Right lobe of liver (tissue), 6 donors: ENCODE measurements around the gene CADPS. TPM values are rescaled to one million over a fixed set of nuclear protein-coding genes. Genes with fewer than 3 reads are reported as not detected.

ENCODE experiments used
- ATAC-seq, 4 donors: fragments of 200-7000 bp; cut with Tn5 transposase; one replicate each; pipeline ENCODE4 v1.9.1; 2020; ENCODE audit warnings: mild to moderate bottlenecking in 4 of 4, moderate library complexity in 4 of 4
- DNase-seq, 3 donors: peaks; one replicate each; pipeline ENCODE4 v3.0.0-alpha.2; 2020
- H3K27ac ChIP-seq, 3 donors: fragments of 200-600 bp; one replicate each; pipeline ENCODE4 v1.8.0; 2022
- H3K27me3 ChIP-seq, 2 donors: fragments of 200-600 bp; one replicate each; pipeline ENCODE4 v1.8.0; 2022
- H3K36me3 ChIP-seq, 4 donors: fragments of 200-600 bp; sonication (generic) in 1 of 4; one replicate each; pipeline versions ENCODE4 v1.5.1 to v1.8.0; 2017 to 2022; ENCODE audit warnings: control low read depth in 1 of 4
- H3K4me1 ChIP-seq, 4 donors: fragments of 200-600 bp; sonication (generic) in 1 of 4; one replicate each; pipeline versions ENCODE4 v1.5.1 to v1.8.0; 2017 to 2022; ENCODE audit warnings: control low read depth in 1 of 4
- H3K4me3 ChIP-seq, 3 donors: fragments of 200-600 bp; one replicate each; pipeline ENCODE4 v1.8.0; 2022
- H3K9me3 ChIP-seq, 4 donors: fragments of 200-600 bp; sonication (generic) in 1 of 4; one replicate each; pipeline versions ENCODE4 v1.5.1 to v1.8.0; 2017 to 2022; ENCODE audit warnings: control low read depth in 1 of 4
- POLR2A ChIP-seq: fragments of 450-650 bp; IDR thresholded peaks from one replicate; pipeline ENCODE4 v1.6.1; 2017; ENCODE audit warnings: antibody characterized with exemption, mild to moderate bottlenecking
- WGBS: methylation state at CpG from one replicate; pipeline ENCODE4 v1.1.6; 2018; ENCODE audit warnings: low coverage, low lambda C conversion rate; ENCODE audit not compliant: insufficient coverage; ENCODE audit errors: missing lambda C conversion rate; 5-methylcytosine and 5-hydroxymethylcytosine counted together
- intact Hi-C, 2 donors: fragments of 100-400 bp; cut with DNase I; formaldehyde crosslinking; loops; one replicate each; pipeline versions ENCODE4 v1.11.2 to v1.14.1; 2022
- total RNA-seq, 6 experiments: library from RNA; depleted of rRNA in 2 of 6; stranded (reverse); fragments of >200 nt in 2 of 6; fragmentation: NEBNext Ultra II Directional in 3 of 6; extraction: Animal tissue kit (Norgen Biotek cat#: 25700) in 3 of 6; gene quantifications; one replicate each; pipeline versions ENCODE4 v1.1.0 to v1.2.4, GENCODE V29; 2016 to 2023
- TF ChIP-seq, protein P1 (sequence below), 4 donors: fragments of 200-600 bp in 3 of 4; fragments of 450-650 bp in 1 of 4; IDR thresholded peaks; one replicate each; pipeline versions ENCODE4 v1.5.1 to v1.8.0; 2016 to 2022; ENCODE audit warnings: antibody characterized with exemption in 4 of 4, mild to moderate bottlenecking in 2 of 4
- donor health status: DM: no; HTN: yes; CAD: no.
- donor health status: DM: no; HTN: no; CAD: no.
- donor health status: DM: no; HTN: no; CAD: no.
- donor health status: DM: no; HTN: yes; CAD: no.
- donor health status: DM: no; HTN: yes; CAD: no.

The CADPS gene
- total RNA-seq, 6 experiments from 2014 or later, result 0.06 to 0.98 TPM; not detected in 4

DNA sequence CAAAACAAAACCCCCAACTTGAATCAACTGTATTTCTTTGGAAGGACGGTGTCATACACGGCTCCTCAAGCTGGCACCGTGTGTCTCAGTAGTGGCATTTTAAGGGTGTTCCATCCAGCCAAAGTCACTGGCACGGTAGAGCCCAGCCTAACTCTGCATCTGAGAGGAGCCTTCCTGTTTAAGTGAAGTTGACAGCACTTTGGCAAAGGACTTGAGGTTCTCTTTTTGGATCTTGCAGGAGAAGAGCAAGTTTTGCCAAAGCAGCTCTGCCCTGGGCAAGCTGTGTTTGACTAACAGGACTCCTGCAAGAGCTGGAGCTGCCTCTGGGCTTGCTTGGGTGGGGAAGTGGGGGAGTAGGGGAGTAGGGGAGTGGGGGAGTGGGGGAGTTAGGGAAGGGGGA lies 392.3 kb downstream of the CADPS start:
- TF ChIP-seq, protein P1, sequence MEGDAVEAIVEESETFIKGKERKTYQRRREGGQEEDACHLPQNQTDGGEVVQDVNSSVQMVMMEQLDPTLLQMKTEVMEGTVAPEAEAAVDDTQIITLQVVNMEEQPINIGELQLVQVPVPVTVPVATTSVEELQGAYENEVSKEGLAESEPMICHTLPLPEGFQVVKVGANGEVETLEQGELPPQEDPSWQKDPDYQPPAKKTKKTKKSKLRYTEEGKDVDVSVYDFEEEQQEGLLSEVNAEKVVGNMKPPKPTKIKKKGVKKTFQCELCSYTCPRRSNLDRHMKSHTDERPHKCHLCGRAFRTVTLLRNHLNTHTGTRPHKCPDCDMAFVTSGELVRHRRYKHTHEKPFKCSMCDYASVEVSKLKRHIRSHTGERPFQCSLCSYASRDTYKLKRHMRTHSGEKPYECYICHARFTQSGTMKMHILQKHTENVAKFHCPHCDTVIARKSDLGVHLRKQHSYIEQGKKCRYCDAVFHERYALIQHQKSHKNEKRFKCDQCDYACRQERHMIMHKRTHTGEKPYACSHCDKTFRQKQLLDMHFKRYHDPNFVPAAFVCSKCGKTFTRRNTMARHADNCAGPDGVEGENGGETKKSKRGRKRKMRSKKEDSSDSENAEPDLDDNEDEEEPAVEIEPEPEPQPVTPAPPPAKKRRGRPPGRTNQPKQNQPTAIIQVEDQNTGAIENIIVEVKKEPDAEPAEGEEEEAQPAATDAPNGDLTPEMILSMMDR (IDR thresholded peaks at IDR 0.05), result no peak
- no peak for TF ChIP-seq POLR2A
- intact Hi-C loops, result no loop called here
- H3K27me3 ChIP-seq, result no peaks in the 10 kb centered on the region
- no peak for ATAC-seq
- H3K36me3 ChIP-seq, result no peaks in the 10 kb centered on the region
- 51% methylated on average over 4 of the region's 4 CpGs for WGBS
- no peak overlapping the region for H3K27ac ChIP-seq
- no peak for DNase-seq
- no peaks in the 10 kb centered on the region for H3K4me1 ChIP-seq
- H3K4me3 ChIP-seq, result no peak overlapping the region
- H3K9me3 ChIP-seq, result no peaks in the 10 kb centered on the region

DNA sequence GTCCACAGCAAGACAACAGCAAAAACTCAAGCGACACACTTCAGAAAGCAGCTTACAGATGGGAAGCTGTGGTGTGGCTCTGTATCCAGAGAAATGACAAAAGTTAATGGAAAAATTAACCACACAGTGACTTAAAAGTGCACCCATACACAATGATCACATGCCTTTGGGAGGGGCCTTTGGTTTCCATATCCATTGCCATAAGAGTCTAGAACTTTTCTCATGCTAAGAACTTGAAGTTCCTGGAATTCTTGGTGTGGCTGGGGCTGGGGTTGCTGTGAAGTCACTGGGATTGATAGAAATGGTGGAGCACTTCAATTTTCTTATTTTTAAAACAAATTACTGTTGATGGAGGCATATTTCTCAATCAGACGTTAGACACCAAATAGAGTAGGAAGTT lies 393.3 kb downstream of the CADPS start:
- Histone ChIP-seq H3K27ac (no peak overlapping the region), H3K4me3 (no peak overlapping the region), H3K36me3 (no peaks in the 10 kb centered on the region), H3K4me1 (no peaks in the 10 kb centered on the region), H3K27me3 (no peaks in the 10 kb centered on the region), H3K9me3 (no peaks in the 10 kb centered on the region)
- DNase-seq (no peak), ATAC-seq (no peak)
- TF ChIP-seq, protein P1 (IDR thresholded peaks at IDR 0.05), result no peak
- no peak for TF ChIP-seq POLR2A
- intact Hi-C loops, result no loop called here
- WGBS, result 53% methylated on average over 2 of the region's 2 CpGs

DNA sequence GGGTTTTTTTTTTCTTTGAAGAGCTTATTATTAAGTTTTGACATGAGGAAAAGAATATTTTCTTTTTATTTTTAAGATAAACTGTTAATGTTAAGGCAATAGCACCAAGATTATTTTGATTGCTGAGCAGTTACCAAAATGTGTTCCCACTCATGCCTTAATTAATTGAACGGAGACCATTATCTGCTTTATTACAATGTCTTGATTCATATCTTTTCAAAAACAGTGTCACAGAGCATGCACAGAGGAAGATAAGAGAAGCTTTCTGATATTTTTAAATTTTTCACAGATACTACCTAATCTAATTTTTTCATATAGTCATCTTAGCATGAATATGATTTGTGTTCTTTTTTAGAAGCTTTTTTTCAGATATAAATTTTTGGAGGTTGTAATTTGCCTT lies 395.2 kb downstream of the CADPS start:
- H3K27ac ChIP-seq, result no peak overlapping the region
- 71% methylated on average over 1 of the region's 1 CpG for WGBS
- H3K36me3 ChIP-seq, result no peaks in the 10 kb centered on the region
- H3K4me3 ChIP-seq, result no peak overlapping the region
- no peaks in the 10 kb centered on the region for H3K9me3 ChIP-seq
- DNase-seq, result no peak
- no peaks in the 10 kb centered on the region for H3K27me3 ChIP-seq
- ATAC-seq, result no peak
- H3K4me1 ChIP-seq, result no peaks in the 10 kb centered on the region
- TF ChIP-seq, protein P1 (IDR thresholded peaks at IDR 0.05), result no peak
- no peak for TF ChIP-seq POLR2A
- intact Hi-C loops, result no loop called here

DNA sequence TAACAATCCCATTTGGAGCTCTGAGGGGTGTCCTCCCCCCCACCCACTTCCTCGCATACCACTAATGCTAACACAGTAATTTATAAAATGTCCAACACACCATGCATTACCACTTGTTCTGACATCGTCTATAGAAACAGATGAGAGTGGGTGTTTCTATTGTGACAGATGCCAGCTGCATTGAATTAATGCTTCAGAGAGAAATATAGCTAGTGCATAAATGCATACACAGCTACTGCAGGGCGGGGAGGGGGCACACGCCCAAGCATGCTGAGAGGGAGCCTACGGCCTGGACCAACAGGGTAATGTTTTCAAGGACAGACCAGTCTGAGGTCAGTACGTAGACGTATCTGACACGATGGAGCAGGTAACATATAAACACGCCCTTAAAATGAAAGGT lies 395.9 kb downstream of the CADPS start:
- ATAC-seq (no peak), DNase-seq (no peak)
- H3K27ac ChIP-seq, result no peak overlapping the region
- H3K36me3 ChIP-seq, result no peaks in the 10 kb centered on the region
- H3K9me3 ChIP-seq, result no peaks in the 10 kb centered on the region
- WGBS, result 49% methylated on average over 9 of the region's 9 CpGs
- no peak for TF ChIP-seq POLR2A
- TF ChIP-seq, protein P1 (IDR thresholded peaks at IDR 0.05), result no peak
- no peak overlapping the region for H3K4me3 ChIP-seq
- no peaks in the 10 kb centered on the region for H3K27me3 ChIP-seq
- intact Hi-C loops, result no loop called here
- H3K4me1 ChIP-seq, result no peaks in the 10 kb centered on the region

DNA sequence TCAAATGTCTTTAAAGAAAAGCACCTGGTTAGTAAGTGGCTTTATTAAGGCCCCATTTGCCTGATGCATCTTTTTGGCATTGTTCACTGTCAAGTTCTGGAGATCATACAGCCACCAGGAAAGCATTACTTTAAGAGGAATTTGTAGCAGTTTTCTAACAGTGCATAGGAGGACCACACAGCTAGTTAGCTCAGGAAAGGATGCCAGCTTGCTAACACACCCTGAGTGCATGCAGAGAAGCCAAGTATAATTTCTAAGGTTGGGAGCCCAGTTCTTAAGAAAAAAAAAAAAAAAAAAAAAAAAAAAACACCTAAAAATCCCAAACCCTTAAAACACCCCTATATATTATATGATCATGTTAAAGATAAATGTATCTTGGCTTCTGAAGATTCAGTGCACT lies 399.9 kb downstream of the CADPS start:
- TF ChIP-seq, protein P1 (IDR thresholded peaks at IDR 0.05), result no peak
- TF ChIP-seq POLR2A, result no peak
- Histone ChIP-seq H3K4me3 (no peak overlapping the region), H3K9me3 (no peaks in the 10 kb centered on the region), H3K27me3 (no peaks in the 10 kb centered on the region), H3K36me3 (no peaks in the 10 kb centered on the region), H3K4me1 (no peaks in the 10 kb centered on the region), H3K27ac (no peak overlapping the region)
- intact Hi-C loops, result no loop called here
- no peak for DNase-seq
- no peak for ATAC-seq
